HG03439 (cell line): ENCODE measurements around the gene CDK9.
"Not testable (repeated sequence)": the region's sequence is repeated elsewhere in the genome, so short reads cannot be mapped to it uniquely, and the experiment has no call there.

Experiments used
- ATAC-seq: cut with Tn5 transposase; IDR thresholded peaks from one replicate; pipeline ENCODE4 v1.9.1; 2021; ENCODE audit warnings: mild to moderate bottlenecking, moderate library complexity; ENCODE audit not compliant: unreplicated experiment

Gene CDK9

DNA sequence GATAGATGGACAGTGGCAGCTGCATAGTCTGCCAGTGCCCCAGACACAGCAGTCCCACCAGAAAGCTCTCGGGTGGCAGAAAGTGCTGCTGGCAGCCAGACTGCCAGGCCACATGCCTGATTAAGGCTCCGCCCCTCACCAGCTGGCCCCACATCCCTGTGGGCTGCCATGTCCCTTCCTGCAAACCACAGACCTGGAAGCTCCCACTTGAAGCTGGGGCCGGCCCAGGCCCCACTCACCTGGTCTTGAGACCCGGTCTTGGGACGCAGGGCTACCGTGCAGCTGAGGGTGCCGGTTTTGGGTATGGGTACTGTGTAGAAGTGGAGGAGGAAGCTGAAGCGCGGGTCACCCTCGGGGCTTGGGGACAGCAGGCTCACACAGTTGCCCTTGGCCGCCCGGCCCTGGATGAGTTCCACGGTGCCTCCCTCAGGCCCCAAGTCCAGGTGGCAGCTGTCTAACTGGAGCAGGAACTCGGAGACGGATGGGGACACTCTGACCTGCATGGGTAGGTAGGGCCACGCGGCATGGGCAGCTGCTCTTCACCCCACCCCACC is 32.1 kb downstream of the CDK9 start:
- no peak for ATAC-seq

DNA sequence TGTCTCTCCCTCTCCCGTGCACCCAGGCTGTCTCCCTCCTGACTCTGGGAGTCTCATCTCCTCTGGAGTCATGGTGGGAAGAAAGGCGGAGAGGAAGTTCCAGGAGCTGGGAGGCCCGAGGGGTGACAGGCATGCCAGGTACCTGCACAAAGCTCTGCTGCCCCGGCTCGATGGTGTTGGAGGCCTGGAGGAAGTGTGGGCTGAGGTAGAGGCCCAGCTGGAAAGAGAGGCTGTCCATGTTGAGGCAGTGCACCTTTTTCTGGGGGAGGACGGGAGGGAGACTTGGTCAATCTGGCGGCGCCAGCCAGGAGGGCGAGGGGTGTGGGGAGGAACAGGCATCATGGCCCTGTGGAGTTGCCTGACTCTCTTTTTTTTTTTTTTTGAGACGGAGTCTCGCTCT is 32.7 kb downstream of the CDK9 start:
- no peak for ATAC-seq

DNA sequence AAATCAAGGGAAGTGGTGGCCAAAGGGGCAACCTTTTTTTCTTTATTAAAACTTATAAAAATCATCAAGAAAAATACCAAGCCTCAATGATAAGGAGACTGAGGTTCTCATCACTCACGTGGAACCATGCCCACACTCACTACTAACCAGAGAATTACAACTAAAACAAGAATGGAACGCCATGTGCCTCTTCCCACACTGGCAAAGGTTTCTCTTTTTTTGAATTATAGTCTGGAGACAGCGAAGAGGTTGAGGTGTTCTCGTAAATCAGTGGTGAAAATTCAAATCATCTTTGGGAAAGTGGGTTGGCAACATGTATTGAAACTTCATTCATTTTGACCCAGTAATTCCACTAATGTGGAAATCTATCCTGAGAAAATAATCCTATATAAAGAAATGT is 36.3 kb downstream of the CDK9 start:
- ATAC-seq: no peak

DNA sequence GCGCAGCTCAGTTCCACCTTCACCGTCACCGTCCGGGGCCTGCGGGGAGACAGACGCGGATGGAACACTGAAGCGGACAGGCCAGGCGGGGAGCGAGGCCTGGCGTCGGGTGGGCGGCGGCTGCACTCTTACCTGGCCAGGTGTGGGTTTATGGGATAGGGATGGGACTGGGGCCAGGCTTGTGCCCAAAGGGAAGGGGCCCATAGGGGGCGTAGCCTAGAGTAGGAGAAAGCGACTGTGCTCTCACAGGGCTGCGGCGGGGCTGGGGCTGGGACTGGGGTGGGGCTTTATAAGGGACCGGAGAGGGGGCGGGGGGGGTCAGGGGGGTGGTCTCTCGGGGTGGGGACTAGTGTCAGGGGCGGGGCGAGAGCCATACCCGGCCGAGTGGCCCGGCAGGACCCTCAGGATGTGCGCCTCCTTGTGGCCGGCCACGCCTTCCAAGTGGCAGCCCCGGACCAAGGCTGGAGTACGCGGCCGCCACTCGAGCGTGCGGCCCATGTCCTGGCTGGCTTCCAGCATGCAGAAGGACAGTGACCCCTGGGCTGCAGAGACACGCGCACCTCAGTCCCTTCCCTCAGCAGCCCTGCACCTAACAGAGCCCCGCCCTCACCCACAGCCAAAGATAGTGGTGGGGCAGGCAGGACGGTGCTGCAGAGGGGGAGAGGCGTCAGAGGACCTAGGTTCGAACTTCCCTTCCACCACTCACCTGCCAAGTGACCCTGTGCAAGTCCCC is 39.7 kb downstream of the CDK9 start:
- no peak for ATAC-seq

DNA sequence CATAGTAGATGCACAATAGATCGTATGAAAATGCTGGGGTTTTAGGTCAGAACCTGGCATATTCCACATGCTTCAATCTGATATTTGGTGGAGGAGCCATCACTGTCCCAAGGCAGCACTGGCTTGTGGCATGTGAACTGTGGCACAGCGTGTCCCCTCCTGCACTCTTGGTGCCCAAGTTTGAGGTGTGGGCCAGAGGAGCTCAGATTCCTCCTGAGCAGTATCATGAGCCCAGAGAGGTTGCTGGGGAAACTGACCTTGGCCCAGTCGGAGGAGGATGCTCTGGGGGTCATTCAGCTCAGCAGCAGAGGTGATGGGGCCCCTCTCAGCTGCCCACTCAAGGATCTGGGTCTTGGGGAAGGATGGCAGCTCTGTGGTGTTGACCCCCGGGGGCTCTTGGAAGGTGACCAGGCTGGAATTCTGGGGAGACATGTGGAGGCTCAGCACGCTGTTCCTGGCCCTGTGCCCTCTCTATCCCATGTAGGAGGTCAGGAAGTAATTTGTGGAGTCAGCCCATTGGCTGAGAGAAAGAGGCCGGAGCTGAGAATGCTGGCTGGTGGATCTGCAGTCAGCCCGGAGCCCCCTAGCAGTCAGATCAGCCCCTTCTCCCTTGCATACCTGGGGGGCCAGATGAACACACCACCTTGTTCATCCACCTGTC is 40.5 kb downstream of the CDK9 start:
- ATAC-seq: no peak

DNA sequence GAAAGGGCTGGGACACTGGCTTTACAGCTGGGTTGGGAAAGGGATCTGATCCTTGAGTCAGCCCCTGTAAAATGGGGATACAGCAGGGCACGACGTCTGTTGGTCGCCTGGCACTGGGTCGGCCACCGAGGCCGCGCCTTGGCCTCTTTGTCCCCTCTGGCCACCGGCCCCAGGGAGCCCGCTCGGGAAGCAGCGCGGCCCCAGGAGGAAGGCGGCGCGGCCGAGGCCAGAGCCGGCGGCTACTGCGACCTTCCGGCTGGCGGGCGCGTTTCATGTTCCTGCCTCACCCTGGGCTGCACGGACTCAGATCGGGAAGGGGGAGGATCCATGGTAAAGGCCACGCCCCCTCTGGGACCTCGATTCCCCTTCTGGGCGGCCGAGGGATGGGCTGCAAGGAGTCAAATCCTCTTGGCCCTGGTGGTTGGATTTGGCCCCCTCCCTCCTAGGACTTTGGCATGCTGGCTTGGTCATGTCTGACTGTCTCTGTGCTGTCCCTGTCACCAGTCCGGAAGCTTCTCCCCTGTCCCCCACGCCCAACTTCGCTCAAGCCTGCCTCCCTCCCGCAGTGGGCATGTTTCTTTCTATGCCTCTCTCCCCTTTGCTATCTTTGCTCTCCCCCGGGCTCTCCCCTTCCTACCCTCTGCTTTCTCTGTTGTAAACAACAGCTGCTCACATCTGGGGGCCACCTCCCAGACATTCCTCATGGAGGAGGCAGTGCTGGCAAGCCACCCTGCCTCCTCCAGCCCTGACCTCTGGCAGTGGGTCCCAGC is 42.6 kb downstream of the CDK9 start:
- no peak for ATAC-seq

DNA sequence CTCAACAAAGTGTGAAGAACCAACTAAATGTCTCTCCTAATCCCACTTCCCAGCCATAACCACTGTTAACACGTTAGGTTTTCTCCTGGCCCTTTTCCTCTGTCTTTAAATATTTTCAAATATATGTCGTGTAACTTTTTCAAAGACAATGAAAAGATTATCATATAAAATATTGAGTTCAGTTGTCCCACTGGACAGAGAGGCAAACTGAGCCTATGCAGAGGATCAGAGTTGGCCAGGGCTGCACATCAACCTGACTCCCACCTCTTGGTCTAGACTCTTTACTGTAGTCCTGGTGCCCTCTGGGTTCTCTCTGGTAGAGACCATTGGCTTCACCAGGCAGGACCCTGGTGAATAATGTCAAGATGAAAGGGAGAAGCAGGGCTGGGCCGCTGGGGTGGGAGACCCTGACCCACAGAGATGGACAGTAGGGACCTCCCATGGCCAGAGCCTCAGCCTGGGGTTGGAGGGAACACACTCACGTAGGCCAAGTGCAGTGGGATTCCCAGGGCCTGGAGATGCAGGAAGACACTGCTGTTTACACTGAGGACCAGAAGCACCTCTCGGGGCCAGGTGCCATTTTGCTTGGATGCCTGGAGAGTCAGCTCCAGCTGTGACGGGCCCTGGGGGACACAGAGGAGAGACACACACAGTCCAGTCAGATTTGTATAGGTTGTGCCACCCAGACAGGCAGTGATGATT is 43.5 kb downstream of the CDK9 start:
- ATAC-seq: no peak

DNA sequence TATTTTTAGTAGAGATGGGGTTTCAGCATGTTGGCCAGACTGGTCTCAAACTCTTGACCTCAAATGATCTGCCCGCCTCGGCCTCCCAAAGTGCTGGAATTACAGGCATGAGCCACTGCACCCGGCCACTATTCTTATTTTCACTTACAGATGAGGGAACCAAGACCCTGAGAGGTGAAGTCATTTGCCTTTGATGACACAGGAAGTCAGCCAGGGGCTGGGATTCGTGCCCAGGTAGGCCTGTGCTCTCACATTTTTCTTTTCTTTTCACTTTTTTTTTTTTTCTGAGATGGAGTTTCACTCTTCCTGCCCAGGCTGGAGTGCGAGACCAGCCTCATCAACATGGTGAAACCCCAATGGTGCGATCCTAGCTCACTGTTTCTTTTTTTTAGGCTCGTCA is 46.4 kb downstream of the CDK9 start:
- ATAC-seq: no peak

DNA sequence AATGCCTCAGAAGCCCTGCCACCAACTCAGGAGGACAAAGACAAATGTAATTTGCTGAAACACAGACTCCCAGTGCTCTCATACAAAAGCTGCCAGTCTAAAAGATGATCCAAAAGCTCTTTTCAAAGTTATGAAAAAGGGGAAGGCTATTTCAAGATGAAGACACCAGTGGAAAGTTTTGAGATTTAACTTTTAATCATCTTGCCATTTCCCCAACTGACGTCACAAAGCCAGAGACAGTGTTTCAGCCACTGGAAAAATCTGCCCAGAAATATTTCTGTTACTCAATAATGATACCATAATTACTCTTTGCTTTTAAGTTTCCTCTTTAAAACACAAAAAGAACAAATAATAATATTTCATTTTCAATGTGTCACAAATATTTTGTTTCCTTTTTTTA is 47.7 kb downstream of the CDK9 start:
- no peak for ATAC-seq

DNA sequence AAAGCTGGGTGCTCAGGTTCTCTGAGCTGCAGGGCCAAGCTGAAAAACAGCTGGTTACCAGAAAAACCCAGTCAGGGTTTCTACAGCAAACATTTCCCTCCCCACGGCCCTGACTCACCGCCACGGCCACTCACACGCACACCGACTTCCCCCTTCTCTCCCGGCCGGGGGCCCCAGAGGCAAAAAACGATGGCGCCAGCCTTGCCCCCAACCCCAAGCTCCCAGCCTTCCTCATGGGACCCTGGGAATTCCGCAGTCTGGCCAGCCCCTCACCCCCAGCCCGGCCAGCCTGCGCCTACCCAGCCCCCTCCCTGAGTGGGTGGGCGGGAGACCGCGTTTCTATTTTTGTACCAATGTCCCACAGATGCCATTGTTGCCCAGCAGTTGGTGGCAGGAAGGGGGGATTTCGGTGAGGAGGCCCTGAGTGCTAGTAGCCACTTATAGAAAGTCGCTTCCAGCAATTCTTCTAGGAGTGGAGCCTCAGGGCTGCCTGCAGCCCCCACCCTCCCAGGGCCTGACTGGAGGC is 50.2 kb downstream of the CDK9 start:
- no peak for ATAC-seq

DNA sequence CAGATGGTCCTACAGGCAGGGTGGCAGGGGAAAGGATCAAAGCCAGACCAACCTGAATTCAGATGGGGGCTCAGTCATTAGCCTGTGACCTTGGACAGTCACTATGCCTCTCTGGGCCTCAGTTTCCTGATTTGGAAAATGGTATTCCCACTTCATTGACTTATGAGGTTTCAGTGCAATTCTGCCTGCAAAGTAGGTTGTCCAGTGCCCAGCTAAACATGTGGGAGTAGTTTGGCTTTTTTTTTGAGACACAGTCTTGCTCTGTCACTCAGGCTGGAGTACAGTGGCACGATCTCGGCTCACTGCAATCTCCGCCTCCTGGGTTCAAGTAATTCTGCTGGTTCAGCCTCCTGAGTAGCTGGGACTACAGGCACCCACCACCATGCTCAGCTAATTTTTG is 50.7 kb downstream of the CDK9 start:
- not testable (repeated sequence) for ATAC-seq

DNA sequence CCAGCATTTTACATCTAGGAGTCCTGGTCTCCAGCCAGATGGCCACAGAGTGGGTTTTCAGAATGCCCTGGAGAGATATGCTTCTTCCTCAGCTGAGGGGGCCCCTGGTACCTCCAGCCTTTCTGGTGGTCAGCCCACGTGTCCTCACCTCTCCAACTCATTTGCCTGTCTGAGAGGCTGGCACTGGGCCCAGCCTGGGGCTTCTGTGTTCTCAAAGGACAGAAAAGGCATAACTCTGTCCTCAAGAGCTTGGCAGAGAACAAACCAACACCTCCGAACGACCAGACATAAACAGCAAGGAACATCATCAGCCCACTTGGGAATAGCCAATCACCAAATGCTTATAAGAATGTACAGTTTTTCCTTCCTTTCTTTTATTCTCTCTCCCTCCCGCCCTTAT is 51.5 kb downstream of the CDK9 start:
- no peak for ATAC-seq

DNA sequence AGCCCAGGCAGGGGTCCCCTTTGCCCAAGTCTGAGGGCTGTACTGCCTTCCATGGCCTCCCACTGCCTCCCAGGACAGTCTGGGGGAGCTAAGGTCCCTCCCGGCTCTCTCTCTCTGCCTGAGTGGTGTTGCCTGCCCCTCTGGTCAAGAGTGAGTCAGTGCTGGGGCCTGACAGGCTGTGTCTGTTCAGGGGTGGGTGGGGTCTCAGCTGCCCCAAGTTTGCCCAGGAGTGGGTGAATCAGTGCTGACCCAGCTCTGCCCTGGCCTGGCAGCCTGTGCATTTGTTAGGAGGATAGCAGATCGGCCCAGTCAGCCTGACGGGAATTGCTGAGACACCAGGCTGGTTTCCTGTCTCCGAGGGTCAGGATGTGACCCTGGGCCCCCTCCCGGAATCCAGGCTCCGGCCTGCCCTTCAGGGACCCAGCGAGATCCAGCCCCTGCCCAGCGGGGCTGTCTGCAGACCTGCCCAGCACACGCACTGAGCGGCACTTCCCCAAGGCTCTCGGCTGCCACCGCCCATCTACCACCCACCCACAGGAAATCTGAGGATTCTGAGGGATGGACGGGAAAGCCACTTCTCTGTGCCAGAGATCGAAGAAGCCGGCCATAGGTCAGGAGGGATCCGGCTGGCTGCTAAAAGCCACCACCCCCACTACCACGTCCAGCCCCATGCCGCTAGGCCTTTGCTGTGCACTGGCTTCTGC is 52.7 kb downstream of the CDK9 start:
- no peak for ATAC-seq
